Measurements from ENCODE around the gene AMY1B.
"Not testable (repeated sequence)": the region's sequence is repeated elsewhere in the genome, so short reads cannot be mapped to it uniquely, and the experiment has no call there.

AMY1B gene

GRCh38 chr1:103696110-103696509 is at the start of gene AMY1B:
AMY1B (minus strand) TSS chr1:103696210; CDS start chr1:103695639, 571 bp downstream.
- DNase-seq (ENCODE audit: low spot score): not testable (repeated sequence)

GRCh38 chr1:103745040-103745439 is 49.0 kb upstream of the AMY1B start:
- not testable (repeated sequence) for DNase-seq (ENCODE audit: low spot score)

- not testable (repeated sequence) for DNase-seq (ENCODE audit: low spot score)
Observed at GRCh38 chr1:103744449-103744848, 48.4 kb upstream of the AMY1B start.

- DNase-seq (ENCODE audit: low spot score): not testable (repeated sequence)
Observed at GRCh38 chr1:103738031-103738430, 42.0 kb upstream of the AMY1B start.

- DNase-seq (ENCODE audit: low spot score): not testable (repeated sequence)
Observed at GRCh38 chr1:103735334-103735733, 39.3 kb upstream of the AMY1B start.

- DNase-seq (ENCODE audit: low spot score): not testable (repeated sequence)
Observed at GRCh38 chr1:103721473-103721872, 25.5 kb upstream of the AMY1B start.

GRCh38 chr1:103717404-103717803 is 21.4 kb upstream of the AMY1B start:
- DNase-seq (ENCODE audit: low spot score): not testable (repeated sequence)

- DNase-seq (ENCODE audit: low spot score): not testable (repeated sequence)
Observed at GRCh38 chr1:103710381-103710780, 14.4 kb upstream of the AMY1B start.

GRCh38 chr1:103707670-103708069 is 11.7 kb upstream of the AMY1B start:
- DNase-seq (ENCODE audit: low spot score): not testable (repeated sequence)

- DNase-seq (ENCODE audit: low spot score): not testable (repeated sequence)
Observed at GRCh38 chr1:103701256-103701655, 5.2 kb upstream of the AMY1B start.

- not testable (repeated sequence) for DNase-seq (ENCODE audit: low spot score)
Observed at GRCh38 chr1:103700669-103701068, 4.7 kb upstream of the AMY1B start.

GRCh38 chr1:103697430-103697829 is 1.4 kb upstream of the AMY1B start:
- DNase-seq (ENCODE audit: low spot score): not testable (repeated sequence)

- not testable (repeated sequence) for DNase-seq (ENCODE audit: low spot score)
Observed at GRCh38 chr1:103676335-103676734, 19.7 kb downstream of the AMY1B start.

GRCh38 chr1:103655460-103655859 is 40.5 kb downstream of the AMY1B start, which contains the start of gene AMY1A:
AMY1A (plus strand) TSS chr1:103655760; CDS start chr1:103656331, 571 bp downstream.
- DNase-seq (ENCODE audit: low spot score): not testable (repeated sequence)

GRCh38 chr1:103654133-103654532 is 41.9 kb downstream of the AMY1B start:
- not testable (repeated sequence) for DNase-seq (ENCODE audit: low spot score)

GRCh38 chr1:103650889-103651288 is 45.1 kb downstream of the AMY1B start:
- not testable (repeated sequence) for DNase-seq (ENCODE audit: low spot score)

- not testable (repeated sequence) for DNase-seq (ENCODE audit: low spot score)
Observed at GRCh38 chr1:103650305-103650704, 45.7 kb downstream of the AMY1B start.

GRCh38 chr1:103643908-103644307 is 52.1 kb downstream of the AMY1B start:
- DNase-seq (ENCODE audit: low spot score): not testable (repeated sequence)

GRCh38 chr1:103641194-103641593 is 54.8 kb downstream of the AMY1B start:
- DNase-seq (ENCODE audit: low spot score): not testable (repeated sequence)

All from hepatic stellate cell (primary cell).